ENCODE measurements around the gene EXOSC2.

Gene EXOSC2

GRCh38 chr9:130693426-130694191 is at the start of gene EXOSC2:
Gene EXOSC2, plus strand, starts transcription at chr9:130693780. Its CDS starts 12 bp downstream, at chr9:130693792.
- Mint-ChIP-seq H3K4me3 (peak within 1 kb of the TSS; percentile 94), H3K27ac (peak within 1 kb of the TSS; percentile 96), H3K36me3 (ENCODE audit: low read depth) (peaks cover 53% of the 10 kb centered on the region), H3K9me3 (no peaks in the 10 kb centered on the region), H3K4me1 (ENCODE audit: low read depth) (peaks cover 49% of the 10 kb centered on the region), H3K27me3 (no peaks in the 10 kb centered on the region)
- DNase-seq, result peak; percentile 97

- Mint-ChIP-seq H3K27me3 (peaks cover 26% of the 10 kb centered on the region), H3K9me3 (peaks cover 5% of the 10 kb centered on the region)
Measured at GRCh38 chr9:130651221-130651620, 42.4 kb upstream of the EXOSC2 start.

GRCh38 chr9:130651752-130652151 is 41.8 kb upstream of the EXOSC2 start:
- no peaks in the 10 kb centered on the region for H3K4me1 Mint-ChIP-seq (ENCODE audit: low read depth)
- no peaks in the 10 kb centered on the region for H3K36me3 Mint-ChIP-seq (ENCODE audit: low read depth)
- H3K27me3 Mint-ChIP-seq, result peaks cover 31% of the 10 kb centered on the region
- no peak overlapping the region for H3K27ac Mint-ChIP-seq
- no peak for DNase-seq
- no peak overlapping the region for H3K4me3 Mint-ChIP-seq
- peaks cover 3% of the 10 kb centered on the region for H3K9me3 Mint-ChIP-seq

More at GRCh38 chr9:130651221-130651620, 42.4 kb upstream of the EXOSC2 start:
- Mint-ChIP-seq H3K27ac (no peak overlapping the region), H3K4me3 (no peak overlapping the region), H3K4me1 (ENCODE audit: low read depth) (no peaks in the 10 kb centered on the region), H3K36me3 (ENCODE audit: low read depth) (no peaks in the 10 kb centered on the region)
- no peak for DNase-seq

GRCh38 chr9:130654879-130655278 is 38.7 kb upstream of the EXOSC2 start:
- peaks cover 52% of the 10 kb centered on the region for H3K27me3 Mint-ChIP-seq

GRCh38 chr9:130658893-130659698 is 34.5 kb upstream of the EXOSC2 start:
- Mint-ChIP-seq H3K36me3 (ENCODE audit: low read depth) (no peaks in the 10 kb centered on the region), H3K27ac (no peak overlapping the region), H3K4me3 (no peak overlapping the region), H3K27me3 (peaks cover 76% of the 10 kb centered on the region), H3K4me1 (ENCODE audit: low read depth) (peaks cover 24% of the 10 kb centered on the region), H3K9me3 (no peaks in the 10 kb centered on the region)
- no peak for DNase-seq

More at GRCh38 chr9:130654879-130655278, 38.7 kb upstream of the EXOSC2 start:
- no peaks in the 10 kb centered on the region for H3K9me3 Mint-ChIP-seq
- peaks cover 2% of the 10 kb centered on the region for H3K4me1 Mint-ChIP-seq (ENCODE audit: low read depth)
- no peaks in the 10 kb centered on the region for H3K36me3 Mint-ChIP-seq (ENCODE audit: low read depth)
- no peak overlapping the region for H3K4me3 Mint-ChIP-seq
- H3K27ac Mint-ChIP-seq, result no peak overlapping the region
- DNase-seq, result no peak

GRCh38 chr9:130659699-130660248 is 33.8 kb upstream of the EXOSC2 start:
- H3K27me3 Mint-ChIP-seq, result peaks cover 81% of the 10 kb centered on the region
- H3K27ac Mint-ChIP-seq, result no peak overlapping the region
- no peak for DNase-seq
- no peaks in the 10 kb centered on the region for H3K9me3 Mint-ChIP-seq
- no peak overlapping the region for H3K4me3 Mint-ChIP-seq
- no peaks in the 10 kb centered on the region for H3K36me3 Mint-ChIP-seq (ENCODE audit: low read depth)
- H3K4me1 Mint-ChIP-seq (ENCODE audit: low read depth), result peaks cover 26% of the 10 kb centered on the region

- H3K4me3 Mint-ChIP-seq, result peak overlapping the region; percentile 29
- peaks cover 83% of the 10 kb centered on the region for H3K27me3 Mint-ChIP-seq
- H3K27ac Mint-ChIP-seq, result no peak overlapping the region
- H3K9me3 Mint-ChIP-seq, result no peaks in the 10 kb centered on the region
- peaks cover 27% of the 10 kb centered on the region for H3K4me1 Mint-ChIP-seq (ENCODE audit: low read depth)
- H3K36me3 Mint-ChIP-seq (ENCODE audit: low read depth), result no peaks in the 10 kb centered on the region
- no peak for DNase-seq
Measured at GRCh38 chr9:130660326-130660682, 33.3 kb upstream of the EXOSC2 start.

GRCh38 chr9:130660683-130661450 is 32.7 kb upstream of the EXOSC2 start:
- H3K36me3 Mint-ChIP-seq (ENCODE audit: low read depth), result no peaks in the 10 kb centered on the region
- no peak overlapping the region for H3K4me3 Mint-ChIP-seq
- H3K4me1 Mint-ChIP-seq (ENCODE audit: low read depth), result peaks cover 31% of the 10 kb centered on the region
- DNase-seq, result no peak
- H3K27me3 Mint-ChIP-seq, result peaks cover 82% of the 10 kb centered on the region
- no peak overlapping the region for H3K27ac Mint-ChIP-seq
- H3K9me3 Mint-ChIP-seq, result no peaks in the 10 kb centered on the region

- Mint-ChIP-seq H3K4me1 (ENCODE audit: low read depth) (peaks cover 34% of the 10 kb centered on the region), H3K27ac (no peak overlapping the region), H3K36me3 (ENCODE audit: low read depth) (no peaks in the 10 kb centered on the region), H3K9me3 (no peaks in the 10 kb centered on the region), H3K27me3 (peaks cover 84% of the 10 kb centered on the region), H3K4me3 (no peak overlapping the region)
- no peak for DNase-seq
Measured at GRCh38 chr9:130661451-130662098, 32.0 kb upstream of the EXOSC2 start.

- Mint-ChIP-seq H3K27ac (no peak overlapping the region), H3K36me3 (ENCODE audit: low read depth) (no peaks in the 10 kb centered on the region), H3K9me3 (no peaks in the 10 kb centered on the region), H3K27me3 (peaks cover 84% of the 10 kb centered on the region), H3K4me3 (peak overlapping the region; percentile 39), H3K4me1 (ENCODE audit: low read depth) (peaks cover 34% of the 10 kb centered on the region)
- no peak for DNase-seq
Measured at GRCh38 chr9:130662099-130662969, 31.2 kb upstream of the EXOSC2 start.

GRCh38 chr9:130662970-130663257 is 30.7 kb upstream of the EXOSC2 start:
- Mint-ChIP-seq H3K4me3 (peak overlapping the region; percentile 39), H3K9me3 (no peaks in the 10 kb centered on the region), H3K36me3 (ENCODE audit: low read depth) (no peaks in the 10 kb centered on the region), H3K27me3 (peaks cover 85% of the 10 kb centered on the region), H3K4me1 (ENCODE audit: low read depth) (peaks cover 34% of the 10 kb centered on the region), H3K27ac (no peak overlapping the region)
- no peak for DNase-seq

GRCh38 chr9:130663258-130663976 is 30.2 kb upstream of the EXOSC2 start:
- H3K27me3 Mint-ChIP-seq, result peaks cover 85% of the 10 kb centered on the region
- no peak overlapping the region for H3K4me3 Mint-ChIP-seq
- no peaks in the 10 kb centered on the region for H3K9me3 Mint-ChIP-seq
- peak; percentile 60 for DNase-seq
- H3K27ac Mint-ChIP-seq, result no peak overlapping the region
- peaks cover 34% of the 10 kb centered on the region for H3K4me1 Mint-ChIP-seq (ENCODE audit: low read depth)
- H3K36me3 Mint-ChIP-seq (ENCODE audit: low read depth), result no peaks in the 10 kb centered on the region

- DNase-seq, result no peak
- Mint-ChIP-seq H3K4me3 (no peak overlapping the region), H3K4me1 (ENCODE audit: low read depth) (peaks cover 34% of the 10 kb centered on the region)
Measured at GRCh38 chr9:130663977-130664250, 29.7 kb upstream of the EXOSC2 start.

More at GRCh38 chr9:130663977-130664250, 29.7 kb upstream of the EXOSC2 start:
- Mint-ChIP-seq H3K9me3 (no peaks in the 10 kb centered on the region), H3K27ac (no peak overlapping the region), H3K27me3 (peaks cover 85% of the 10 kb centered on the region), H3K36me3 (ENCODE audit: low read depth) (no peaks in the 10 kb centered on the region)
